Posterior cingulate gyrus (tissue), 11 donors: ENCODE results near the gene SUCO.
A peak's percentile ranks its signal among the peaks of the same experiment; 100 is the strongest.

ENCODE experiments used
- DNase-seq, 10 donors: peaks; one replicate each; pipeline versions ENCODE4 v3.0.0 to v3.0.0-alpha.2; 2020 to 2021; ENCODE audit warnings: mixed read lengths in 3 of 10
- intact Hi-C: fragments of 100-400 bp; cut with DNase I; formaldehyde crosslinking; loops from one replicate; pipeline ENCODE4 v1.15.1; 2023

Gene SUCO

DNA sequence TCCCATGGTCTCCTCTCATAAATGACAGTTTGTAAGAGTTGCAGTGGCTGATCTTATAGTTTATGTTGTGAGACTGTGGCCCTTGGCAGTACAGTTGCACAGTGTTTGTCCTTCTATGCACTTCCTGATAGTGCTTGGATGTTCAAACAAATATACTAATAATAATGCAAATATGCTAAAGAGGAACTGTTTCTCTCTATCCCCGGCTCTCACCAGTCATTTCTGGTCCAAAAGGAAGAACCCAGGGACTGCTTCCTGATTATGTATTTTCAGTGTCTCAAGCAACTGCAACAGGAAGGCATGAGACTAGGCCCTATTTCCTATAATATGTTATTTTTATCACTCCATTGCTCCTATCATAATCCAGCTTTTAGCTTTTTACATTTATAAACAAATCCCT, 17.0 kb upstream of the SUCO start:
- intact Hi-C loops = no loop called here
- no peak for DNase-seq

GRCh38 chr1:172517081-172517480, 15.9 kb upstream of the SUCO start:
- intact Hi-C loops = no loop called here
- no peak for DNase-seq

DNA sequence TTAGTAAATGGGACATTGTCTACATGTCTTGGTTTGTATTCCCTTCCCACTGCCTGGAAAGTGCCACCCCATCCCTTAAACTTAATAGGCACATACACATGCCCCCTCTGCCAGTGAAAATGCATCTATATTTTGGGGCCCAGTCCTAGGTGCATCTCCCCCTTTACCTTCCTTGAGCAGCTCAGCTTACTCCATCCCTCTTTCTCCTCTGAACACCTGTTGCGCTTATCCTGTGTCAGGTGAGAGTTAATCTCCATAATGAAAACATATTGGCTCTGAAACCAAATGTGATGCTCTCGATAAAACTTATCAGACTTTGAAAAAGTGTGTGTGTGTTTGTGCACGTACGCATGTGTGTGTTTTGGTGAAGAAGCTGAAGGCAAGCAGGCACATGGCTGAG, 15.4 kb upstream of the SUCO start:
- DNase-seq = no peak
- intact Hi-C loops = no loop called here

- DNase-seq = no peak
- intact Hi-C loops = no loop called here
Measured at GRCh38 chr1:172529304-172529703, 3.6 kb upstream of the SUCO start.

DNA sequence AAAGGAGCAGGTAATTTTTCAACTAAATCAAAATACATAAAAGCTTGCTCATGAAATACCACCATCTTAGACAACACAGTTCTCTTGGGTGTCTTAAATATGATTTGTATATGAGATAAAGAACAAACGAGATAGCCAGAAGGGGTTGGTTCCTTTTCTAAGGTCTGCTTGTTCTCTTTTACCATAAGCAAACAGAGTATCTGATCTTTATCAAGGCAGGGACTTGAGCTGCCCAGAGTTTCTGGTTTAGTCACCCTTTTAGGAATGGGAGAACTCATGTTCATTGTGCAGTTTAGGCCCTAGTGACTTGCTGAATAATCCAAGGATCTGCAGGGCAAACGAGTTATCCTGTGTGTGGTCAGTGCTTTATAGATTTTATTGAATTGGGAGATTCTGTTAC, 3.0 kb upstream of the SUCO start:
- DNase-seq = no peak
- intact Hi-C loops = loop anchor here (5.0 kb wide), 1 partner anchor 1043 kb away; the partner anchor contains the start of gene PRRC2C

- DNase-seq = no peak
- intact Hi-C loops = loop anchor here (2.0 to 5.0 kb wide), 2 partner anchors 87 to 1044 kb away; partner anchors contain the start of genes PIGC and PRRC2C
Measured at GRCh38 chr1:172531412-172532182, 1.4 kb upstream of the SUCO start.

- intact Hi-C loops = loop anchor here (2.0 to 5.0 kb wide), 2 partner anchors 87 to 1045 kb away; partner anchors contain the start of genes PIGC and PRRC2C
Measured at GRCh38 chr1:172532183-172532699, 709 bp upstream of the SUCO start.

GRCh38 chr1:172533513-172534151, 682 bp downstream of the SUCO start:
- DNase-seq = peak in 5 of 10 donors; percentile 7 to 82 (median 16)
- intact Hi-C loops = loop anchor here (2.0 to 5.0 kb wide), 2 partner anchors 89 to 1046 kb away; partner anchors contain the start of genes PIGC and PRRC2C

More at GRCh38 chr1:172532183-172532699, 709 bp upstream of the SUCO start:
- peak; percentile 58 to 96 (median 82) for DNase-seq

- intact Hi-C loops = no loop called here
Measured at GRCh38 chr1:172536256-172536655, 3.3 kb downstream of the SUCO start.

GRCh38 chr1:172537366-172537765, 4.4 kb downstream of the SUCO start:
- no peak for DNase-seq
- intact Hi-C loops = no loop called here

More at GRCh38 chr1:172536256-172536655, 3.3 kb downstream of the SUCO start:
- DNase-seq = no peak

GRCh38 chr1:172537827-172538391, 5.0 kb downstream of the SUCO start:
- intact Hi-C loops = no loop called here
- DNase-seq = no peak

DNA sequence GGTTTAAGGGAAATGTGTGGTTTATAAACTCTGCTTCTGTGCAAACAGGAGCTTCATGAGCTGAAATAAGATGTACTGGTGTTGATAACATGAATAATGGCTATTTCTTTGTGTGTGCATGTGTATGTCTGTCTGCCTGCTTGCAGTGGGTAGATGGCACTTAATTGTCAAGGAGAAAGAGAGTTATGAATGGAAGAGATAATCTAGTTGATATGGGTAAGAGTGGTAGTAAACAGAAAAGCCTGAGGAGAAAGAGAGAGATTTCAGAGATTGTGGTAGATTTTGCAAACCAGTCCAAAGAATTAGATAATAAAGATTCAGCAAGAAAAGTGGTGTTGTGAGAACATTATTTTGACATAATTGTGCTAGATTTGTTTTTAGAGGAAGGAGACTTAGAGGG, 7.7 kb downstream of the SUCO start:
- intact Hi-C loops = no loop called here
- DNase-seq = no peak

GRCh38 chr1:172544481-172545104, 11.6 kb downstream of the SUCO start:
- no peak for DNase-seq
- intact Hi-C loops = no loop called here

DNA sequence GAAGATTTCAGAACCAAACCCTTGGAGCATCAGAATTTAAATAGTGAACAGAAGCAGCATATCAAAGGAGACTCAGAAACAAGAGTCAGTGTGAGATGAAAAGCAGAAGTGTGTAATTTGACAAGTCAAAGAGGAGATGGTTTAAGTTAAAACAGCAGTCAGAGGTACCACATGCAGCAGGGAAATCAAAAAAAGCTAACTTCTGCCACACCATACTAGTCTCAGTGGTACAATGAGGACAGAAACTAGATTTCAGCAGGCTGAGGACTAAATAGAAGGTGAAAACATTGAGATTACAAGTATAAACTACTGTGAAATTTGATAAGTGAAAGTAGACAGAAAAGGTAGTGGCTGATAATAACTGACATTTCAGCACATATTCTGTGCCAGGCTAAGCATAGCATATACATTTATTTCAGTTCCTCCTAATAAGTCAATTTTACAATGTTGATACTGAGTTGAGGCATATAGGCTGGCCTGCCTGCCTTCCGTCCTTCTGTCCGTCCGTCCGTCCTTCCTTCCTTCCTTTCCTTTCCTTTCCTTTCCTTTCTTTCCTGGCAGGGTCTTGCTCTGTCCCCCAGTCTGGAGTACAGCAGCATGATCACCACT, 12.6 kb downstream of the SUCO start:
- intact Hi-C loops = no loop called here
- DNase-seq = no peak

DNA sequence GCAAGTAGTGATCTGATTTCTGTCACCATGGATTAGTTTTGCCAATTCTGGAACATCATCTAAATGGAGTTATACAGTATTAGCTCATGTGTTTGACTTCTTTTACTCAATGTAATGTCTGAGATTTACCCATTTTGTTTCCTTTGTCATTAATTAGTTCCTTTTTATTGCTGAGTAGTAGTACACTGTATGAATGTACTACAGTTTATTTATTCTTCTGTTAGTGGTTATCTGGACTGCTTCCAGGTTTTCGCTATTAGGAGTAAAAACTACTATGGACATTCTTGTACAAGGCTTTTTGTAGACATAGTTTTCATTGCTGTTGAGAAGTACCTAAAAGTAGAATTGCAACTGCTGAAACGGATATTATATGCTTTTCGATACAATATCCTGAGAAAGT, 14.1 kb downstream of the SUCO start:
- no peak for DNase-seq

DNA sequence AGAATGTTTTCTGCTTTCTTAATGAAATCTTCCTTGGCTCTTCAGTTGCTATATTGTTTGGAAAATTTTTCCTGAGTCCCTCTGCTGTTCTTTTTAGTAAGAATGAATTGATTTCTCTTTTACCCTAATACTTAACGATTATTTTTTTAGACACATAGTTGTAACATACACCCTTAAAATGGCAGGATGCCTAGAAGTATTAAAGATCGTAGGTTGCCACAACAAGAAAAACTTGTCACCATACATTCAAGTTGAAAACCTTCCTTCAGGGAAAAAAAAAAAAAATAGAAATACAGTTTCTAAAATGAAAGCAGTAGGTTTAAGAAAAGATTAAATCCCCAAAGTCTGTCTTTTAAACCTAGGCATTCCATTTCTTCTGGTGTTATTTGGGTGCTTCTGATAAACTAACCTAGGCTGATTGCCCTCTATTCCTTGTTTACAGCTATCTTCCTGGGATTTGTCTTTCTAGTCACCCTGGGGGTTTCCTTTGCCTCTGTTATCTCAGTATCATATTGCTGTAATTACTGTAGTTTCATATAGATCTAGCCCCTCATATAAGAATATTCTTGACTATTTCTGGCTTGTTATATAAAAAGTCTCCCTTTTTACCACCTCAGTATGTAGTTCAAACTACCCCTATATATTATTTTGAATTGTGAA, 16.8 kb downstream of the SUCO start:
- intact Hi-C loops = no loop called here
- DNase-seq = no peak

More for the DNA sequence above, 14.1 kb downstream of the SUCO start:
- intact Hi-C loops = no loop called here

- no peak for DNase-seq
- intact Hi-C loops = no loop called here
Measured at GRCh38 chr1:172551279-172551678, 18.3 kb downstream of the SUCO start.

DNA sequence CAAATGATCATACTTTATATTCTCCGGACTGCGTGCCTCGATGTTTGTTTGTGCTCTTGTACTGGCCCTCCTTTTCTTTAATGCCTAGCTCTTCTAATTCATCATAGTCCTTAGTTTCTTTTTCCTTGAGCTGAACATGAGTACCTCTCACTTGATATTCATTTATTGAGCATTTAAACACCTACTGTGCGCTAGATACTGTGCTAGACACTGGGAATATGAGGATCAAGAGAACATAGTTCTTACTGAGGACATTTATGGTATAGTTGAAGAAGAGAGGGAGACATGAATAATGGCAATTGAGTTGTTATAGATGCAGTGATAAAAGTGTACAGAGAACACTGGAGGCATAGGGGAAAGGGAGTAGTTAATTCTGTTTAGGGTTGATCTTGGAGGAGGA, 22.0 kb downstream of the SUCO start:
- intact Hi-C loops = no loop called here
- no peak for DNase-seq

DNA sequence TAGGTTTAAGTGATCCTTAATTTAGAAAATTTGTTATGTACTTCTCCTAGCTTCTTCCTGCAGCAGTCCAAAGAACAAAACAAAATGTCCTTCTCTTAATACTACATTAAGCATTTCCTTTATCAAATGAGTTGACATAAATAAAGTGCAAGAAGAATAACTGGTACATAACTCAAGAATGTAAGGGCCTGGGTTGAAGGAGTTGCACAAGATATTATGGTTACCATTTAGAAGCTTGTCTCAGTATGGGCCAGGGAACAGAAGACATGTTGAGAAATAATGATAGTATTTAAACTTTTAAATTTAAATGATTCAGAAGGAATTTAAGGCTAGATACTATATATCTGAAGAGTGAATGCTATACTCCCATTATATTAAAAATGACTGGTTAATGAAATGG, 23.5 kb downstream of the SUCO start:
- DNase-seq = no peak
- intact Hi-C loops = no loop called here

DNA sequence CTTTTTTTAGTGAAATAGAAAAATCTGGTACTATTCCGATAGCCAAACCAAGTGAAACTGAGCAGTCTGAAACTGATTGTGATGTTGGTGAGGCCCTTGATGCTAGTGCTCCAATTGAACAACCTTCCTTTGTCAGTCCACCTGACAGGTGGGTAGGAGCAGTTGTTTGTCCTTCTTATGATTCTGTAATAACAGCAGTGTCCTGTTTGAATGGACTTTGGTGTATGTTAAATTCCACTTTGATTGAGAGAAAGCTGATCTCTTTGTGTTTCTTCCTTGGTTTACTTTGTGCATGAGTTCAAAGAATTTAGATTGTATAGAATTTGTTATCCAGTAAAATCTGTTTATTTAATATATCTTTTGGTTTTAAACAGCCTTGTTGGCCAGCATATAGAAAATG, 24.3 kb downstream of the SUCO start:
- DNase-seq = no peak
- intact Hi-C loops = no loop called here
